Activated CD8-positive, alpha-beta T cell treated with anti-CD3 and anti-CD28 coated beads for 36 hours (primary cell): ENCODE measurements around the gene SCAF8. TPM values are rescaled to one million over a fixed set of nuclear protein-coding genes. Genes with fewer than 3 reads are reported as not detected.
A peak's percentile ranks its signal among the peaks of the same experiment; 100 is the strongest.

ENCODE experiments used
- ATAC-seq: fragments of 200-7000 bp; cut with Tn5 transposase; one replicate; pipeline ENCODE4 v1.10.0; 2021; ENCODE audit warnings: mild to moderate bottlenecking, moderate library complexity
- CTCF ChIA-PET: fragments of 350-600 bp; sonication (Branson Sonifier 250); formaldehyde crosslinking; loops from one replicate; lab custom pipeline; 2021; ENCODE audit warnings: antibody characterized with exemption; lab: Charles Lee
- POLR2A ChIA-PET: fragments of 350-600 bp; sonication (Branson Sonifier 250); formaldehyde crosslinking; loops from one replicate; lab custom pipeline; 2021; ENCODE audit warnings: antibody characterized with exemption; lab: Charles Lee
- DNase-seq: peaks from one replicate; pipeline ENCODE4 v3.0.0-alpha.2; 2020
- H3K27ac Mint-ChIP-seq: one replicate; pipeline ENCODE4 v1.8.0; 2021; ENCODE audit warnings: mild to moderate bottlenecking, mixed read lengths
- H3K27me3 Mint-ChIP-seq: one replicate; pipeline ENCODE4 v1.8.0; 2021; ENCODE audit warnings: mixed read lengths
- H3K36me3 Mint-ChIP-seq: one replicate; pipeline ENCODE4 v1.8.0; 2021; ENCODE audit warnings: low read depth, mixed read lengths
- H3K4me1 Mint-ChIP-seq: one replicate; pipeline ENCODE4 v1.8.0; 2021; ENCODE audit warnings: low read depth, mixed read lengths
- H3K4me3 Mint-ChIP-seq: one replicate; pipeline ENCODE4 v1.8.0; 2021; ENCODE audit warnings: mild to moderate bottlenecking, moderate library complexity, mixed read lengths
- H3K9me3 Mint-ChIP-seq: one replicate; pipeline ENCODE4 v1.8.0; 2021; ENCODE audit warnings: mixed read lengths
- CTCF ChIP-seq: fragments of 200-600 bp; IDR thresholded peaks from one replicate; pipeline ENCODE4 v1.8.0; 2022; ENCODE audit warnings: antibody characterized with exemption, mild to moderate bottlenecking
- intact Hi-C: fragments of 100-400 bp; cut with micrococcal nuclease; formaldehyde crosslinking; loops from one replicate; pipeline ENCODE4 v1.10.0; 2022
- total RNA-seq, 2 experiments: library from RNA; stranded (reverse); gene quantifications; one replicate each; pipeline ENCODE4 v1.2.3, GENCODE V29; 2021

The SCAF8 gene
- total RNA-seq, 2 experiments from 2014 or later: 31.3 to 32.9 TPM

GRCh38 chr6:154821099-154821498, 87.9 kb downstream of the SCAF8 start:
- DNase-seq: no peak
- no peaks in the 10 kb centered on the region for H3K27me3 Mint-ChIP-seq
- no peaks in the 10 kb centered on the region for H3K9me3 Mint-ChIP-seq
- ChIA-PET POLR2A (no interaction called here), CTCF (interaction anchor here (0.8 kb wide), 1 partner anchor 145 kb away, joined by 4 read pairs; no protein-coding TSS in a partner anchor)
- TF ChIP-seq CTCF: no peak
- H3K4me1 Mint-ChIP-seq: peaks cover 12% of the 10 kb centered on the region
- ATAC-seq: no peak
- H3K36me3 Mint-ChIP-seq: peaks cover 42% of the 10 kb centered on the region
- intact Hi-C loops: no loop called here
- H3K4me3 Mint-ChIP-seq: no peak overlapping the region
- H3K27ac Mint-ChIP-seq: no peak overlapping the region

- H3K27me3 Mint-ChIP-seq: no peaks in the 10 kb centered on the region
- intact Hi-C loops: no loop called here
- CTCF ChIA-PET: interaction anchor here (0.7 to 1.3 kb wide), 2 partner anchors 16 to 146 kb away, joined by 3 to 5 read pairs; no protein-coding TSS in a partner anchor
Measured at GRCh38 chr6:154821638-154822037, 88.4 kb downstream of the SCAF8 start.

GRCh38 chr6:154822947-154823558, 89.8 kb downstream of the SCAF8 start:
- ChIA-PET CTCF (interaction anchor here (1.3 kb wide), 1 partner anchor 147 kb away, joined by 5 read pairs; no protein-coding TSS in a partner anchor), POLR2A (interaction anchor here (0.9 kb wide), 1 partner anchor 401 kb away, joined by 3 read pairs; no protein-coding TSS in a partner anchor)
- Mint-ChIP-seq H3K27ac (peak overlapping the region; percentile 40), H3K4me3 (no peak overlapping the region), H3K27me3 (no peaks in the 10 kb centered on the region), H3K4me1 (peaks cover 11% of the 10 kb centered on the region), H3K9me3 (no peaks in the 10 kb centered on the region), H3K36me3 (peaks cover 40% of the 10 kb centered on the region)
- TF ChIP-seq CTCF: no peak
- intact Hi-C loops: no loop called here
- DNase-seq (no peak), ATAC-seq (no peak)

More at GRCh38 chr6:154821638-154822037, 88.4 kb downstream of the SCAF8 start:
- ATAC-seq: no peak
- DNase-seq: no peak
- TF ChIP-seq CTCF: no peak
- H3K36me3 Mint-ChIP-seq: peaks cover 37% of the 10 kb centered on the region
- no peak overlapping the region for H3K27ac Mint-ChIP-seq
- POLR2A ChIA-PET: no interaction called here
- H3K4me3 Mint-ChIP-seq: no peak overlapping the region
- H3K9me3 Mint-ChIP-seq: no peaks in the 10 kb centered on the region
- H3K4me1 Mint-ChIP-seq: peaks cover 11% of the 10 kb centered on the region

GRCh38 chr6:154824076-154824475, 90.9 kb downstream of the SCAF8 start:
- Mint-ChIP-seq H3K4me3 (no peak overlapping the region), H3K27me3 (no peaks in the 10 kb centered on the region), H3K36me3 (peaks cover 43% of the 10 kb centered on the region), H3K9me3 (no peaks in the 10 kb centered on the region), H3K4me1 (peaks cover 11% of the 10 kb centered on the region), H3K27ac (no peak overlapping the region)
- intact Hi-C loops: no loop called here
- DNase-seq (no peak), ATAC-seq (no peak)
- no peak for TF ChIP-seq CTCF
- ChIA-PET CTCF (no interaction called here), POLR2A (interaction anchor here (0.6 to 0.9 kb wide), 2 partner anchors 17 to 400 kb away, joined by 3 read pairs; no protein-coding TSS in a partner anchor)

- ATAC-seq (no peak), DNase-seq (no peak)
- CTCF ChIA-PET: interaction anchor here (1.2 kb wide), 1 partner anchor 421 kb away, joined by 3 read pairs; no protein-coding TSS in a partner anchor
- H3K27me3 Mint-ChIP-seq: no peaks in the 10 kb centered on the region
- H3K27ac Mint-ChIP-seq: no peak overlapping the region
- H3K4me3 Mint-ChIP-seq: no peak overlapping the region
- POLR2A ChIA-PET: no interaction called here
- H3K4me1 Mint-ChIP-seq: peaks cover 14% of the 10 kb centered on the region
- no peak for TF ChIP-seq CTCF
- H3K36me3 Mint-ChIP-seq: peaks cover 41% of the 10 kb centered on the region
- H3K9me3 Mint-ChIP-seq: no peaks in the 10 kb centered on the region
- intact Hi-C loops: no loop called here
Measured at GRCh38 chr6:154829970-154830369, 96.8 kb downstream of the SCAF8 start.
